ENCODE data around the gene EVC.

- TF ChIP-seq POLR2AphosphoS5 (IDR thresholded peaks at IDR 0.05; ENCODE audit: borderline replicate concordance, low read depth, low read length), result no peak
- TF ChIP-seq EZH2 (IDR thresholded peaks at IDR 0.05), result no peak
Measured at GRCh38 chr4:5676763-5677162, 34.2 kb upstream of the EVC start.
